K562 (cell line): ENCODE data around the gene OSGIN1. TPM values are rescaled to one million over a fixed set of nuclear protein-coding genes. Genes with fewer than 3 reads are reported as not detected.

Experiments
- ATF1 ChIP-seq, 2 experiments: fragments of 450-650 bp in 1 of 2; IDR thresholded peaks; 2 replicates each; pipeline ENCODE4 v1.6.1; 2016; ENCODE audit warnings: missing compliant biosample characterization in 1 of 2, missing genetic modification characterization in 1 of 2
- ETV1 ChIP-seq: fragments of 450-650 bp; conservative IDR thresholded peaks from 2 replicates; pipeline ENCODE4 v1.6.1; 2016; ENCODE audit warnings: missing genetic modification characterization, control low read depth, low read depth, missing compliant biosample characterization
- KDM5B ChIP-seq: fragments of 200-600 bp; sonication (generic); IDR thresholded peaks from 2 replicates; pipeline ENCODE4 v1.6.1; 2012; ENCODE audit warnings: low read depth, mild to moderate bottlenecking, moderate library complexity, low read length, control low read depth, inconsistent platforms; ENCODE audit not compliant: insufficient replicate concordance
- MXI1 ChIP-seq: IDR thresholded peaks from 2 replicates; pipeline ENCODE4 v1.6.1; 2011; ENCODE audit warnings: low read depth, mild to moderate bottlenecking, improper control_type of control experiment, low read length
- NELFE ChIP-seq: IDR thresholded peaks from 2 replicates; pipeline ENCODE4 v1.6.1; 2011; ENCODE audit warnings: mild to moderate bottlenecking; ENCODE audit not compliant: insufficient read depth, insufficient read length
- NEUROD1 ChIP-seq: fragments of 150-350 bp; IDR thresholded peaks from 2 replicates; pipeline ENCODE4 v1.6.1; 2014; ENCODE audit warnings: borderline replicate concordance, low read length, low read depth; ENCODE audit not compliant: partially characterized antibody
- PTTG1 ChIP-seq: fragments of 450-650 bp; IDR thresholded peaks from 2 replicates; pipeline ENCODE4 v1.6.1; 2016; ENCODE audit warnings: low read depth, mild to moderate bottlenecking, missing genetic modification characterization, missing compliant biosample characterization
- SNRNP70 ChIP-seq: fragments of 200-400 bp; formaldehyde crosslinking; optimal IDR thresholded peaks from 2 replicates; pipeline ENCODE3; 2017; ENCODE audit warnings: low read depth, low read length
- TCFL5 ChIP-seq: fragments of 250-450 bp; sonication (Bioruptor Pico); conservative IDR thresholded peaks from 2 replicates; pipeline ENCODE4 v1.6.1; 2021; ENCODE audit warnings: mild to moderate bottlenecking, moderate library complexity, matching md5 sums
- ZNF217 ChIP-seq: sonication (generic); formaldehyde crosslinking; IDR thresholded peaks from 2 replicates; pipeline ENCODE4 v1.8.0; 2022; ENCODE audit warnings: mild to moderate bottlenecking, missing genetic modification reagents
- polyA plus RNA-seq, 8 experiments: library from polyadenylated mRNA; depleted of rRNA in 4 of 8; stranded (reverse) in 5 of 8; unstranded in 3 of 8; fragments of >200 nt; fragmentation: Nextera tagmentation in 2 of 8; fragmentation: Illumina TruSeq in 1 of 8; extraction: Ambion mirVana in 2 of 8; extraction: Trizol in 1 of 8; gene quantifications; 2 replicates each; pipeline versions ENCODE4 v1.2.1 to v1.2.3, GENCODE V29; 2011 to 2014; ENCODE audit warnings: inconsistent platforms in 1 of 8, missing spikeins in 1 of 8
- total RNA-seq, 7 experiments: library from RNA; depleted of rRNA in 6 of 7; stranded (reverse); fragments of >200 nt in 6 of 7; fragmentation: Illumina TruSeq in 2 of 7; extraction: Trizol in 2 of 7; gene quantifications; 2 replicates each; pipeline versions ENCODE4 v1.2.1 to v1.2.3, GENCODE V29; 2011 to 2021; ENCODE audit warnings: low replicate concordance in 1 of 7
- TF ChIP-seq, protein P1 (sequence below): fragments of 450-650 bp; formaldehyde crosslinking; IDR thresholded peaks from 2 replicates; pipeline ENCODE4 v1.4.0; 2020; ENCODE audit warnings: mild to moderate bottlenecking, moderate library complexity
- TF ChIP-seq, protein P2 (sequence below), 2 experiments: fragments of 450-650 bp in 1 of 2; sonication (generic) in 1 of 2; formaldehyde crosslinking in 1 of 2; IDR thresholded peaks; 2 replicates each; pipeline versions ENCODE4 v1.7.1 to v1.9.0; 2016 to 2022; ENCODE audit warnings: inconsistent platforms in 1 of 2, mild to moderate bottlenecking in 1 of 2, missing genetic modification reagents in 1 of 2

OSGIN1 gene
- total and polyA plus RNA-seq, 9 of the 15 experiments (the other 6 are each of a cell fraction or from before 2014, with no cell fraction given), result 0.03 to 3.6 (median 1.6) TPM

DNA sequence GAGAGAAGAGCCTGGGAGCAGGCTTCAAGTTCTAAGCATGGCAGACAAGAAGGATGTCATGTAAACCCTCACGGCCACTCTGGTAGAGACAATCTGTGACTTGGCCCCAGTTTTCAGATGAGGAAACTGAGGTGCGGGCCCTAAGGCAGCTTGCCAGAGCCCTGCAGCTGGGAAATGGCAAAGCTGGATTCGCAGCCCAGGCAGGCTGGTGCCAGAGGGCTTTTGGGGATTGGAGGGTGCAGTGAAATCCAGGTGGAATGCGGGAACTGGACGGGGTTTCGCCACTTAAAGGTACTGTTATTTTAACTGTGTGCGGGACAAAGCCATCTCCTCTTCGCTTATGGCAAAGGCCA is 477 bp upstream of the OSGIN1 start (continued):
- TF ChIP-seq, protein P1, sequence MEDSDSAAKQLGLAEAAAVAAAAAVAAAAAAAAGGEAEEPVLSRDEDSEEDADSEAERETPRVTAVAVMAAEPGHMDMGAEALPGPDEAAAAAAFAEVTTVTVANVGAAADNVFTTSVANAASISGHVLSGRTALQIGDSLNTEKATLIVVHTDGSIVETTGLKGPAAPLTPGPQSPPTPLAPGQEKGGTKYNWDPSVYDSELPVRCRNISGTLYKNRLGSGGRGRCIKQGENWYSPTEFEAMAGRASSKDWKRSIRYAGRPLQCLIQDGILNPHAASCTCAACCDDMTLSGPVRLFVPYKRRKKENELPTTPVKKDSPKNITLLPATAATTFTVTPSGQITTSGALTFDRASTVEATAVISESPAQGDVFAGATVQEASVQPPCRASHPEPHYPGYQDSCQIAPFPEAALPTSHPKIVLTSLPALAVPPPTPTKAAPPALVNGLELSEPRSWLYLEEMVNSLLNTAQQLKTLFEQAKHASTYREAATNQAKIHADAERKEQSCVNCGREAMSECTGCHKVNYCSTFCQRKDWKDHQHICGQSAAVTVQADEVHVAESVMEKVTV (CRISPR knock-in tag), result no peak
- TF ChIP-seq PTTG1 (tag) (no peak), NELFE (no peak), ETV1 (tag) (0 out of 2 replicates have a peak, but pooled peaks have one; percentile 14), ZNF217 (CRISPR knock-in tag) (no peak), TCFL5 (CRISPR knock-in tag) (no peak), ATF1 (CRISPR knock-in tag; IDR thresholded peaks at IDR 0.05) (no peak), ATF1 (tag; IDR thresholded peaks at IDR 0.05) (no peak), MXI1 (no peak), KDM5B (no peak), SNRNP70 (no peak), NEUROD1 (peak; percentile 69)
- TF ChIP-seq, protein P2, sequence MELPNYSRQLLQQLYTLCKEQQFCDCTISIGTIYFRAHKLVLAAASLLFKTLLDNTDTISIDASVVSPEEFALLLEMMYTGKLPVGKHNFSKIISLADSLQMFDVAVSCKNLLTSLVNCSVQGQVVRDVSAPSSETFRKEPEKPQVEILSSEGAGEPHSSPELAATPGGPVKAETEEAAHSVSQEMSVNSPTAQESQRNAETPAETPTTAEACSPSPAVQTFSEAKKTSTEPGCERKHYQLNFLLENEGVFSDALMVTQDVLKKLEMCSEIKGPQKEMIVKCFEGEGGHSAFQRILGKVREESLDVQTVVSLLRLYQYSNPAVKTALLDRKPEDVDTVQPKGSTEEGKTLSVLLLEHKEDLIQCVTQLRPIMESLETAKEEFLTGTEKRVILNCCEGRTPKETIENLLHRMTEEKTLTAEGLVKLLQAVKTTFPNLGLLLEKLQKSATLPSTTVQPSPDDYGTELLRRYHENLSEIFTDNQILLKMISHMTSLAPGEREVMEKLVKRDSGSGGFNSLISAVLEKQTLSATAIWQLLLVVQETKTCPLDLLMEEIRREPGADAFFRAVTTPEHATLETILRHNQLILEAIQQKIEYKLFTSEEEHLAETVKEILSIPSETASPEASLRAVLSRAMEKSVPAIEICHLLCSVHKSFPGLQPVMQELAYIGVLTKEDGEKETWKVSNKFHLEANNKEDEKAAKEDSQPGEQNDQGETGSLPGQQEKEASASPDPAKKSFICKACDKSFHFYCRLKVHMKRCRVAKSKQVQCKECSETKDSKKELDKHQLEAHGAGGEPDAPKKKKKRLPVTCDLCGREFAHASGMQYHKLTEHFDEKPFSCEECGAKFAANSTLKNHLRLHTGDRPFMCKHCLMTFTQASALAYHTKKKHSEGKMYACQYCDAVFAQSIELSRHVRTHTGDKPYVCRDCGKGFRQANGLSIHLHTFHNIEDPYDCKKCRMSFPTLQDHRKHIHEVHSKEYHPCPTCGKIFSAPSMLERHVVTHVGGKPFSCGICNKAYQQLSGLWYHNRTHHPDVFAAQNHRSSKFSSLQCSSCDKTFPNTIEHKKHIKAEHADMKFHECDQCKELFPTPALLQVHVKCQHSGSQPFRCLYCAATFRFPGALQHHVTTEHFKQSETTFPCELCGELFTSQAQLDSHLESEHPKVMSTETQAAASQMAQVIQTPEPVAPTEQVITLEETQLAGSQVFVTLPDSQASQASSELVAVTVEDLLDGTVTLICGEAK (IDR thresholded peaks at IDR 0.05), result 0 out of 2 replicates have a peak, but pooled peaks have one; percentile 43
- TF ChIP-seq, protein P2 (CRISPR knock-in tag; IDR thresholded peaks at IDR 0.05), result no peak
